Fibroblast of villous mesenchyme (primary cell): Measurements from ENCODE around the gene ARHGEF40. TPM values are rescaled to one million over a fixed set of nuclear protein-coding genes. Genes with fewer than 3 reads are reported as not detected.

ENCODE experiments used
- DNase-seq: peaks from one replicate; pipeline ENCODE4 v3.0.0-alpha.2; 2010; ENCODE audit warnings: low read depth
- H3K4me3 ChIP-seq: 2 replicates; pipeline ENCODE4 v1.5.1; 2011; ENCODE audit warnings: low read depth, mild to moderate bottlenecking, low read length
- CTCF ChIP-seq: IDR thresholded peaks from 2 replicates; pipeline ENCODE4 v1.5.1; 2012; ENCODE audit warnings: low read depth, mild to moderate bottlenecking, low read length; ENCODE audit not compliant: insufficient read depth
- total RNA-seq: library from RNA; depleted of rRNA; stranded (reverse); fragments of >200 nt; gene quantifications from 2 replicates; pipeline ENCODE4 v1.2.3, GENCODE V29; 2012

The ARHGEF40 gene
- total RNA-seq, 1 donor: 45.3 TPM

GRCh38 chr14:21033133-21033698 is 36.9 kb upstream of the ARHGEF40 start:
- DNase-seq: no peak
- no peak for TF ChIP-seq CTCF
- H3K4me3 ChIP-seq: no peak overlapping the region

GRCh38 chr14:21034707-21035106 is 35.4 kb upstream of the ARHGEF40 start, which contains the start of gene RNASE13:
Gene RNASE13, minus strand, starts transcription at chr14:21034807. Its CDS starts 519 bp downstream, at chr14:21034288.
- no peak within 1 kb of the TSS for H3K4me3 ChIP-seq
- TF ChIP-seq CTCF: no peak
- DNase-seq: no peak

- no peak for TF ChIP-seq CTCF
- DNase-seq: no peak
Observed at GRCh38 chr14:21036751-21037150, 33.4 kb upstream of the ARHGEF40 start.

GRCh38 chr14:21037156-21037555 is 32.9 kb upstream of the ARHGEF40 start:
- no peak overlapping the region for H3K4me3 ChIP-seq
- no peak for TF ChIP-seq CTCF
- no peak for DNase-seq

More at GRCh38 chr14:21036751-21037150, 33.4 kb upstream of the ARHGEF40 start:
- H3K4me3 ChIP-seq: no peak overlapping the region

- H3K4me3 ChIP-seq: no peak overlapping the region
- TF ChIP-seq CTCF: no peak
- DNase-seq: peak; percentile 67
Observed at GRCh38 chr14:21038441-21039422, 31.4 kb upstream of the ARHGEF40 start.

GRCh38 chr14:21039585-21040369 is 30.3 kb upstream of the ARHGEF40 start:
- peak; percentile 73 for TF ChIP-seq CTCF
- DNase-seq: peak; percentile 72

More at GRCh38 chr14:21039585-21040369, 30.3 kb upstream of the ARHGEF40 start:
- H3K4me3 ChIP-seq: no peak overlapping the region
